ENCODE measurements around the gene LAGE3.

LAGE3 gene

GRCh38 chrX:154452823-154453222 lies 26.3 kb downstream of the LAGE3 start:
- DNase-seq: no peak

- DNase-seq: no peak
Observed at GRCh38 chrX:154450312-154450711, 28.8 kb downstream of the LAGE3 start.

- no peak for DNase-seq
Observed at GRCh38 chrX:154449618-154450017, 29.5 kb downstream of the LAGE3 start.

- no peak for DNase-seq
Observed at GRCh38 chrX:154448484-154448883, 30.6 kb downstream of the LAGE3 start.

- DNase-seq: no peak
Observed at GRCh38 chrX:154446430-154446829, 32.7 kb downstream of the LAGE3 start.

- no peak for DNase-seq
Observed at GRCh38 chrX:154445776-154446175, 33.3 kb downstream of the LAGE3 start.

- DNase-seq: no peak
Observed at GRCh38 chrX:154444755-154445246, 34.3 kb downstream of the LAGE3 start.

- peak; percentile 56 to 60 for DNase-seq
Observed at GRCh38 chrX:154443992-154444754, 34.9 kb downstream of the LAGE3 start, which contains the start of gene FAM50A. Gene FAM50A (plus strand): TSS chrX:154444141. CDS start chrX:154444236, 95 bp downstream.

GRCh38 chrX:154443479-154443910 lies 35.6 kb downstream of the LAGE3 start:
- no peak for DNase-seq

GRCh38 chrX:154441984-154442707 lies 36.9 kb downstream of the LAGE3 start:
- no peak for DNase-seq

GRCh38 chrX:154441564-154441963 lies 37.5 kb downstream of the LAGE3 start:
- no peak for DNase-seq

GRCh38 chrX:154440623-154441357 lies 38.3 kb downstream of the LAGE3 start:
- no peak for DNase-seq

- no peak for DNase-seq
Observed at GRCh38 chrX:154439841-154440240, 39.2 kb downstream of the LAGE3 start.

GRCh38 chrX:154437971-154438893 lies 40.8 kb downstream of the LAGE3 start:
- DNase-seq: no peak

GRCh38 chrX:154436983-154437752 lies 41.9 kb downstream of the LAGE3 start, which contains the start of gene GDI1:
Gene GDI1 (plus strand): TSS chrX:154437154. CDS start chrX:154437255, 101 bp downstream.
- peak; percentile 19 to 29 for DNase-seq

- DNase-seq: no peak
Observed at GRCh38 chrX:154436374-154436982, 42.6 kb downstream of the LAGE3 start.

GRCh38 chrX:154435171-154435733 lies 43.8 kb downstream of the LAGE3 start:
- DNase-seq: no peak

- no peak for DNase-seq
Observed at GRCh38 chrX:154434394-154435168, 44.5 kb downstream of the LAGE3 start.

GRCh38 chrX:154433605-154434004 lies 45.5 kb downstream of the LAGE3 start:
- no peak for DNase-seq

- DNase-seq: no peak
Observed at GRCh38 chrX:154432210-154432609, 46.9 kb downstream of the LAGE3 start.

Measured in inflammatory macrophage treated with lipopolysaccharide for 1 hour (primary cell).